Thyroid gland (tissue), 4 donors: ENCODE data around the gene GAPT.
"Not testable (repeated sequence)": the region's sequence is repeated elsewhere in the genome, so short reads cannot be mapped to it uniquely, and the experiment has no call there.

Experiments used
- CTCF ChIP-seq, 6 experiments: fragments of 200-600 bp in 3 of 6; fragments of 450-650 bp in 3 of 6; sonication (generic) in 3 of 6; IDR thresholded peaks; one replicate each; pipeline ENCODE4 v1.5.1; 2016 to 2019; ENCODE audit warnings: antibody characterized with exemption in 6 of 6, mild to moderate bottlenecking in 2 of 6, inconsistent platforms in 1 of 6, moderate library complexity in 1 of 6
- POLR2A ChIP-seq, 2 donors: fragments of 450-650 bp; IDR thresholded peaks; one replicate each; pipeline ENCODE4 v1.6.1; 2017; ENCODE audit warnings: antibody characterized with exemption in 2 of 2, mild to moderate bottlenecking in 2 of 2, moderate library complexity in 1 of 2

GRCh38 chr5:58541935-58542334 is 50.7 kb downstream of the GAPT start:
- TF ChIP-seq CTCF, POLR2A (IDR thresholded peaks at IDR 0.05): not testable (repeated sequence)
